NCI-H82 (cell line): ENCODE results near the gene MCMBP.

Source experiments
- DNase-seq: peaks from one replicate; lab custom pipeline; 2025; lab: John Stamatoyannopoulos, UW

The MCMBP gene

GRCh38 chr10:119784340-119785067 lies 88.1 kb downstream of the MCMBP start:
- DNase-seq, result no peak

GRCh38 chr10:119783665-119784027 lies 89.0 kb downstream of the MCMBP start:
- DNase-seq, result no peak

- no peak for DNase-seq
Measured at GRCh38 chr10:119782981-119783664, 89.5 kb downstream of the MCMBP start.

- DNase-seq, result no peak
Measured at GRCh38 chr10:119781498-119781897, 91.1 kb downstream of the MCMBP start.

- DNase-seq, result no peak
Measured at GRCh38 chr10:119780879-119781480, 91.7 kb downstream of the MCMBP start.
